ENCODE results near the gene AIPL1.
A peak's percentile ranks its signal among the peaks of the same experiment; 100 is the strongest.

The AIPL1 gene

GRCh38 chr17:6413065-6413464, 21.9 kb downstream of the AIPL1 start:
- DNase-seq: peak; percentile 38

- no peak for DNase-seq
These were observed 26.2 kb downstream of the AIPL1 start for GRCh38 chr17:6408735-6409134.

GRCh38 chr17:6408276-6408675, 26.6 kb downstream of the AIPL1 start:
- DNase-seq: no peak

- peak; percentile 44 for DNase-seq
These were observed 32.7 kb downstream of the AIPL1 start for GRCh38 chr17:6402258-6402657.

GRCh38 chr17:6398955-6399354, 36.0 kb downstream of the AIPL1 start:
- no peak for DNase-seq

- no peak for DNase-seq
These were observed 40.8 kb downstream of the AIPL1 start for GRCh38 chr17:6394055-6394606.

- no peak for DNase-seq
These were observed 41.5 kb downstream of the AIPL1 start for GRCh38 chr17:6393351-6393952.

- DNase-seq: no peak
These were observed 42.1 kb downstream of the AIPL1 start for GRCh38 chr17:6392609-6393350.

- no peak for DNase-seq
These were observed 46.5 kb downstream of the AIPL1 start for GRCh38 chr17:6388416-6388815.

- no peak for DNase-seq
These were observed 47.1 kb downstream of the AIPL1 start for GRCh38 chr17:6387858-6388257.

- no peak for DNase-seq
These were observed 47.5 kb downstream of the AIPL1 start for GRCh38 chr17:6387442-6387841.

GRCh38 chr17:6386041-6386630, 48.8 kb downstream of the AIPL1 start:
- no peak for DNase-seq

GRCh38 chr17:6384481-6384880, 50.4 kb downstream of the AIPL1 start:
- no peak for DNase-seq

GRCh38 chr17:6381526-6382465, 53.1 kb downstream of the AIPL1 start:
- DNase-seq: no peak

- DNase-seq: peak; percentile 44
These were observed 53.9 kb downstream of the AIPL1 start for GRCh38 chr17:6380915-6381438.

GRCh38 chr17:6377906-6378305, 57.0 kb downstream of the AIPL1 start:
- no peak for DNase-seq

GRCh38 chr17:6376931-6377361, 58.0 kb downstream of the AIPL1 start:
- no peak for DNase-seq

- peak; percentile 44 for DNase-seq
These were observed 60.1 kb downstream of the AIPL1 start for GRCh38 chr17:6374761-6375312.

- DNase-seq: no peak
These were observed 60.6 kb downstream of the AIPL1 start for GRCh38 chr17:6374271-6374691.

Data from fibroblast of skin of abdomen (primary cell).